ENCODE measurements around the gene EDDM13.
"Not testable (repeated sequence)": the region's sequence is repeated elsewhere in the genome, so short reads cannot be mapped to it uniquely, and the experiment has no call there.

GRCh38 chr19:56307062-56307461 lies 34.5 kb downstream of the EDDM13 start:
- TF ChIP-seq CTCF, POLR2A, EP300 (IDR thresholded peaks at IDR 0.05): not testable (repeated sequence)
